Esophagus muscularis mucosa (tissue), 4 donors: ENCODE measurements around the gene LCN2. TPM values are rescaled to one million over a fixed set of nuclear protein-coding genes. Genes with fewer than 3 reads are reported as not detected.

ENCODE experiments used
- DNase-seq: peaks from one replicate; pipeline ENCODE4 v3.0.0-alpha.2; 2017; ENCODE audit errors: extremely low spot score
- H3K27ac ChIP-seq, 4 donors: fragments of 200-600 bp; sonication (generic); replicated peaks in 1 of 4; 1 replicate in 3 of 4; 2 replicates in 1 of 4; pipeline ENCODE4 v1.5.1; 2016 to 2019; ENCODE audit warnings: mild to moderate bottlenecking in 1 of 4
- H3K27me3 ChIP-seq, 4 donors: fragments of 200-600 bp; sonication (generic); one replicate each; pipeline versions ENCODE4 v1.5.1 to v1.6.0; 2016 to 2019
- H3K36me3 ChIP-seq, 4 donors: fragments of 200-600 bp; sonication (generic); one replicate each; pipeline ENCODE4 v1.5.1; 2016 to 2019
- H3K4me1 ChIP-seq, 4 donors: fragments of 200-600 bp; sonication (generic); one replicate each; pipeline ENCODE4 v1.5.1; 2016 to 2019
- H3K4me3 ChIP-seq, 4 donors: fragments of 200-600 bp; sonication (generic); 1 replicate in 2 of 4; 2 replicates in 2 of 4; pipeline ENCODE4 v1.5.1; 2016 to 2019; ENCODE audit warnings: mild to moderate bottlenecking in 4 of 4, moderate library complexity in 1 of 4
- H3K9me3 ChIP-seq, 4 donors: fragments of 200-600 bp; sonication (generic); 1 replicate in 3 of 4; 2 replicates in 1 of 4; pipeline ENCODE4 v1.5.1; 2016 to 2019
- EP300 ChIP-seq: sonication (generic); formaldehyde crosslinking; IDR thresholded peaks from one replicate; pipeline ENCODE4 v1.6.1; 2017; ENCODE audit warnings: antibody characterized with exemption
- POLR2A ChIP-seq: fragments of 450-650 bp; IDR thresholded peaks from one replicate; pipeline ENCODE4 v1.6.1; 2017; ENCODE audit warnings: antibody characterized with exemption, moderate library complexity, mild to moderate bottlenecking, low read depth
- POLR2AphosphoS5 ChIP-seq, 2 donors: sonication (generic); formaldehyde crosslinking; IDR thresholded peaks; one replicate each; pipeline ENCODE4 v1.6.1; 2017; ENCODE audit warnings: antibody characterized with exemption in 2 of 2
- WGBS: methylation state at CpG from one replicate; pipeline ENCODE4 v1.1.5; 2018; 5-methylcytosine and 5-hydroxymethylcytosine counted together
- intact Hi-C: fragments of 100-400 bp; cut with DNase I; formaldehyde crosslinking; loops from one replicate; pipeline ENCODE4 v1.15.1; 2023
- total RNA-seq, 4 donors: library from RNA; depleted of rRNA; stranded (reverse); fragments of >200 nt; gene quantifications; one replicate each; pipeline versions ENCODE4 v1.1.0 to v1.2.1, GENCODE V29; 2016
- TF ChIP-seq, protein P1 (sequence below), 3 experiments: fragments of 200-600 bp in 2 of 3; fragments of 450-650 bp in 1 of 3; sonication (generic) in 2 of 3; IDR thresholded peaks; one replicate each; pipeline ENCODE4 v1.5.1; 2017 to 2019; ENCODE audit warnings: antibody characterized with exemption in 3 of 3, mild to moderate bottlenecking in 2 of 3, moderate library complexity in 1 of 3

Gene LCN2
- total RNA-seq, 4 donors from 2014 or later, result 0.83 to 6.2 TPM; not detected in 2

DNA sequence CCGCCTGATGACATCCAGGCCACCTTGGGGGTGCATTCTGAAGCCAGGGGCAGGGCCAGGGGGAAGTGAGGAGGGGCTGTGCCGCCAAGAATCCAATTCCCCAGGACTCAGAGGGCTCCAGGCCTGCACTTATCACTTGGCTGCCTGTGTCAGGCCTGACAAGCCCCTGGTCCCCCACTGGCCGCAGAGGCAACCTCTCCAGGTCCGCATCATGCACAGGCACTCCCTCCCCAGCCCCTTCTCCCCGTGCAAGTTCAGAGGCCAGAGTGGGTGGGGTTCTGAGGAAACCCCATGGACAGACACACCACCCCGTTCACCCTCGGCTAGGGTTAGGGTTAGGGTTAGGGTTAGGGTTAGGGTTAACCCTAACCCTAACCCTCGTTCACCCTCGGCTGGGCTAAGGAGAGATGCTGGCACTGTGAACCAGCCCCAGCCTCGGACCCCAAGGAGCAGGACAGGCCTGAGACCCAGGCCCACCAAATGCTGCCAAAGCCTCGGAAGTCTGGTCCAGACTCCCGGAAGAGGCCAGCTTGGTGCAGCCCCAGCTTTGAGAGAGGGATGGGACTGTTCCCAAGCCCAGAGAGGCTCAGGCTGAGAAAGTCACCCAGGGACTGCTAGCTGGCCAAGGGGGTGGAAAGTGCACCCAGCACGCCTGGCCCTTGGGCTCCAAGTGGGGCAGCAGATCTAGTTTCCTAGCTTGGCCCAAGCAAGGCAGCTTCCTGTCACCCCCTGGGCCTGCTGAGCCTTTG lies 4.9 kb downstream of the LCN2 start:
- intact Hi-C loops, result no loop called here
- Histone ChIP-seq H3K27me3 (no peaks in the 10 kb centered on the region), H3K36me3 (no peaks in the 10 kb centered on the region), H3K27ac (no peak overlapping the region), H3K4me3 (no peak overlapping the region), H3K4me1 (peaks cover 1 to 15% (median 3%) of the 10 kb centered on the region in 4 donors), H3K9me3 (no peaks in the 10 kb centered on the region)
- no peak for DNase-seq
- no peak for TF ChIP-seq POLR2AphosphoS5 (IDR thresholded peaks at IDR 0.05)
- no peak for TF ChIP-seq POLR2A
- TF ChIP-seq EP300, result no peak
- TF ChIP-seq, protein P1, sequence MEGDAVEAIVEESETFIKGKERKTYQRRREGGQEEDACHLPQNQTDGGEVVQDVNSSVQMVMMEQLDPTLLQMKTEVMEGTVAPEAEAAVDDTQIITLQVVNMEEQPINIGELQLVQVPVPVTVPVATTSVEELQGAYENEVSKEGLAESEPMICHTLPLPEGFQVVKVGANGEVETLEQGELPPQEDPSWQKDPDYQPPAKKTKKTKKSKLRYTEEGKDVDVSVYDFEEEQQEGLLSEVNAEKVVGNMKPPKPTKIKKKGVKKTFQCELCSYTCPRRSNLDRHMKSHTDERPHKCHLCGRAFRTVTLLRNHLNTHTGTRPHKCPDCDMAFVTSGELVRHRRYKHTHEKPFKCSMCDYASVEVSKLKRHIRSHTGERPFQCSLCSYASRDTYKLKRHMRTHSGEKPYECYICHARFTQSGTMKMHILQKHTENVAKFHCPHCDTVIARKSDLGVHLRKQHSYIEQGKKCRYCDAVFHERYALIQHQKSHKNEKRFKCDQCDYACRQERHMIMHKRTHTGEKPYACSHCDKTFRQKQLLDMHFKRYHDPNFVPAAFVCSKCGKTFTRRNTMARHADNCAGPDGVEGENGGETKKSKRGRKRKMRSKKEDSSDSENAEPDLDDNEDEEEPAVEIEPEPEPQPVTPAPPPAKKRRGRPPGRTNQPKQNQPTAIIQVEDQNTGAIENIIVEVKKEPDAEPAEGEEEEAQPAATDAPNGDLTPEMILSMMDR (IDR thresholded peaks at IDR 0.05), result no peak
- 81% methylated on average over 4 of the region's 13 CpGs for WGBS

DNA sequence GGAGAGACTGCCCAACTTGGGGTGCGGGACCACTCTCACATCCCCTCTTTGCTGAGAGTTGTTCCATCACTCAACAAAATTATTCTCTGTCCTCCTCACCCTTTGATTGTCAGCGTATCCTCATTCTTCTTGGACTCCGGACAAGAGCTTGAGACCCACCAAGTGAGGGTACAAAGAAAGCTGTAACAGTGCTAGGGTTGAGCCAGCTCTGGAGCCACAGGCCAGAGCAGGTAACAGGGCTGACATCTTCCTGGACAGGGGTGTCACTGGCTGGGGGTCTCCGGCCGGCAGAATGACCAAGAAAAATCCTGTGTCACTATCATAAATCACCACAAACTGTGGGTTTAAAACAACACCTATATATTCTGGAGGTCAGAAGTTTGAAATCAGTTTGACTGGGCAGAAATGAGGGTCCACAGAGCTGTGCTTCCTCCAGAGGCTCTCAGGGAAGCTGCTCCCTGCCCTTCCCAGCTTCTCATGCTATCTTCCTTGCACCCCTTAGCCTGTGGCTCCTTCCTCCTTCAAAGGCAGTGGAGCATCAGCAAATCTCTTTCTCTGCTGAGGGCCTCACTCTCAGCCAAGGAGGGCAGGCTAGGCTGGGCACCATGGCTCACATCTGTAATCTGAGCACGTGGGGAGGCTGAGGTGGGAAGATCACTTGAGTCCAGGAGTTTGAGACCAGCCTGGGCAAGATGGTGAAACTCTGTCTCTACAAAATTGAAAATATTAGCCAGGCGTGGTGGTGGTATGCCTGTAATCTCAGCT lies 6.7 kb downstream of the LCN2 start:
- WGBS, result 82% methylated on average over 7 of the region's 7 CpGs
- no peak for DNase-seq
- intact Hi-C loops, result no loop called here
- Histone ChIP-seq H3K4me3 (no peak overlapping the region), H3K9me3 (no peaks in the 10 kb centered on the region), H3K4me1 (peaks cover 8 to 15% (median 14%) of the 10 kb centered on the region in 4 donors), H3K27ac (no peak overlapping the region), H3K36me3 (no peaks in the 10 kb centered on the region), H3K27me3 (no peaks in the 10 kb centered on the region)
- TF ChIP-seq POLR2A (no peak), EP300 (no peak), POLR2AphosphoS5 (IDR thresholded peaks at IDR 0.05) (no peak)
- TF ChIP-seq, protein P1 (IDR thresholded peaks at IDR 0.05), result no peak

DNA sequence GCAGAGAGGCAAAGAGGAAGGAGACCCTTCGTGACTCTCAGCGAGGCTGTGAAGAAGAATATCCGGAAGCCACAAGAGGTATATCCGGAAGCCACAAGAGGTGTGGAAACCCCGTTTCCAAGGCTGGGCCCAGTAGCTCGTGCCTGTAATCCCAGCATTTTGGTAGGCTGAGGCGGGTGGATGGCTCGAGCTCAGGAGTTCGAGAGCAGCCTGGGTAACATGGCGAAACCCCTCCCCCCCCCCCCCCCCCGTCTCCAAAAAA lies 10.2 kb downstream of the LCN2 start:
- no peak for TF ChIP-seq POLR2AphosphoS5 (IDR thresholded peaks at IDR 0.05)
- no peak for TF ChIP-seq POLR2A
- TF ChIP-seq EP300, result no peak
- TF ChIP-seq, protein P1 (IDR thresholded peaks at IDR 0.05), result no peak
- Histone ChIP-seq H3K9me3 (no peaks in the 10 kb centered on the region), H3K4me3 (peak overlapping the region; percentile 74 to 84 (median 77)), H3K4me1 (peaks cover 20 to 29% (median 22%) of the 10 kb centered on the region in 4 donors), H3K27me3 (no peaks in the 10 kb centered on the region), H3K36me3 (peaks cover 0 to 23% (median 17%) of the 10 kb centered on the region in 4 donors), H3K27ac (peak overlapping the region; percentile 65 to 83 (median 76))
- intact Hi-C loops, result no loop called here
- 43% methylated on average over 10 of the region's 11 CpGs for WGBS
- no peak for DNase-seq

DNA sequence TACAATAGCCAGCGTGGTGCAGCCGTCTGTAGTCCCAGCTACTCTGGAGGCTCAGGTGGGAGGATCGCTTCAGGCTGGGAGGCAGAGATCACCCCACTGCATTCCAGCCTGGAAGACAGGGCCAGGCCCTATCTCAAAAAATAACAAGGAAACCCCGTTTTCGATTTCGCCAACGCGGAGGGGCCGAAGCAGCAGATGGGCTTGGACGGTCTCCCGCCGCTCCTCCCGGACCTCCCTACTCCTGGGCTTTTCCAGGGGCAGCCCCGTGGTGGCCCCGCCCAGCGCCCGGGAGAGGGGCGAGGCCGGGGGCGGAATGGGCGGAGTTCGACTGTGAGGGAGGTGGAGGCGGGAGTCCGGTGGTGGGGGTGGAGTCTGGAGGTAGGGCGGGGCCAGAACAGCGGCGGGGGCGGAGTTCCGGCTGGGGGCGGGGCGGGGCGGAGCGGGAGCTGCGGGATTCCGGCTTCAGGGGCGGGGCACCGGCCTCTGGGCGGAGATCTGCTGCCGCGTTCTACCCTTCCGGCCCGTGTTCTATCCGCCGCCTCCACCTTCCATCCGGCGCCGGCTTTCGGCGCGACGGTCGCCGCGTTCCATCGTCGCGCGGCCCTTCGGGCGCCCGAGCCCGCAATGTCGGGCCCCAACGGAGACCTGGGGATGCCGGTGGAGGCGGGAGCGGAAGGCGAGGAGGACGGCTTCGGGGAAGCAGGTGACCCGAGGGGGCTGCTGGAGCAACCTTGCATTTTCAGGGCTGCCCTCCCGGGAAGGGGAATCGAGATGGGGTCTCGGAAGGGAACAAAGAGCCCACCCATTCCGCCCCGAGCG lies 10.7 kb downstream of the LCN2 start, which contains the start of gene BBLN:
Gene BBLN, plus strand, starts transcription at position 482 of the 819 bp plus-strand sequence. Its CDS starts 143 bp downstream, at position 625.
- WGBS, result under 1% methylated on average over 50 of the region's 77 CpGs
- H3K4me1 ChIP-seq, result peaks cover 20 to 29% (median 22%) of the 10 kb centered on the region in 4 donors
- H3K27ac ChIP-seq, result peak within 1 kb of the TSS; percentile 71 to 83 (median 77)
- H3K9me3 ChIP-seq, result no peaks in the 10 kb centered on the region
- peak; percentile 98 for DNase-seq
- H3K4me3 ChIP-seq, result peak within 1 kb of the TSS; percentile 74 to 84 (median 77)
- intact Hi-C loops, result no loop called here
- H3K27me3 ChIP-seq, result no peaks in the 10 kb centered on the region
- peaks cover 0 to 28% (median 23%) of the 10 kb centered on the region in 4 donors for H3K36me3 ChIP-seq
- TF ChIP-seq, protein P1 (IDR thresholded peaks at IDR 0.05), result peak in 1 of 3 experiments; percentile 6
- TF ChIP-seq EP300, result no peak
- peak; percentile 73 to 89 for TF ChIP-seq POLR2AphosphoS5 (IDR thresholded peaks at IDR 0.05)
- peak; percentile 51 for TF ChIP-seq POLR2A
